ENCODE measurements around the gene CLEC3B. TPM values are rescaled to one million over a fixed set of nuclear protein-coding genes. Genes with fewer than 3 reads are reported as not detected.
A peak's percentile ranks its signal among the peaks of the same experiment; 100 is the strongest.
"Not testable (repeated sequence)": the region's sequence is repeated elsewhere in the genome, so short reads cannot be mapped to it uniquely, and the experiment has no call there.

CLEC3B gene
- total and polyA plus RNA-seq, 2 donors (not counting 1 experiment from before 2014, with no cell fraction given): 0.82 TPM; not detected in 1

GRCh38 chr3:44983484-44983941 is 42.6 kb upstream of the CLEC3B start:
- no peak overlapping the region for H3K4me3 Mint-ChIP-seq
- ChIA-PET CTCF (interaction anchor here (0.8 to 2.3 kb wide), 2 partner anchors 10 to 55 kb away, joined by 3 to 6 read pairs; no protein-coding TSS in a partner anchor), POLR2A (no interaction called here)
- H3K27ac Mint-ChIP-seq: no peak overlapping the region
- DNase-seq (no peak), ATAC-seq (ENCODE audit: low read depth) (no peak)
- H3K27me3 ChIP-seq (replicated peaks in 1 of 4; ENCODE audit: control extremely low read depth in 1 of 4, control insufficient read depth in 3 of 4, insufficient read depth in 4 of 4, low read length in 3 of 4): no peaks in the 10 kb centered on the region
- H3K79me2 ChIP-seq (ENCODE audit: control insufficient read depth, insufficient read depth, low read length): peaks cover 71% of the 10 kb centered on the region
- WGBS (ENCODE audit: insufficient coverage): 80% methylated on average over 1 of the region's 1 CpG
- H3K4me2 ChIP-seq (replicated peaks; ENCODE audit: low read depth, low read length, poor library complexity, severe bottlenecking): no peak overlapping the region
- TF ChIP-seq EZH2 (IDR thresholded peaks at IDR 0.05; ENCODE audit: borderline replicate concordance, insufficient read depth, low read depth, low read length, poor library complexity, severe bottlenecking): no peak
- TF ChIP-seq CTCF (IDR thresholded peaks at IDR 0.05): no peak
- H3K9me3 ChIP-seq (ENCODE audit: control extremely low read depth in 1 of 3, control insufficient read depth in 2 of 3, insufficient read depth in 1 of 3, low read length in 2 of 3): no peaks in the 10 kb centered on the region
- no peak overlapping the region for H3K4me3 ChIP-seq (ENCODE audit: control extremely low read depth in 1 of 5, extremely low read depth in 1 of 5, insufficient read depth in 1 of 5, low read depth in 2 of 5, low read length in 4 of 5)
- H3K27me3 Mint-ChIP-seq: no peaks in the 10 kb centered on the region
- no peaks in the 10 kb centered on the region for H3K9me3 Mint-ChIP-seq (ENCODE audit: insufficient read depth)
- peaks cover 35 to 37% of the 10 kb centered on the region in 2 donors for H3K4me1 ChIP-seq (ENCODE audit: control insufficient read depth in 2 of 2, insufficient read depth in 2 of 2, low read length in 2 of 2)
- intact Hi-C loops (cut with micrococcal nuclease): no loop called here
- no peak overlapping the region for H3K9ac ChIP-seq (ENCODE audit: low read length)
- H3K27ac ChIP-seq (ENCODE audit: low read length in 2 of 2): no peak overlapping the region
- H3K4me1 Mint-ChIP-seq: peaks cover 49% of the 10 kb centered on the region
- no peak overlapping the region for H2AFZ ChIP-seq (ENCODE audit: insufficient read depth, low read depth, low read length, poor library complexity, severe bottlenecking)
- peaks cover 0 to 6% of the 10 kb centered on the region in 2 experiments for H3K36me3 ChIP-seq (replicated peaks in 1 of 2; ENCODE audit: control extremely low read depth in 1 of 2, control insufficient read depth in 1 of 2, extremely low read depth in 1 of 2, insufficient read depth in 2 of 2, low read length in 1 of 2)
- peaks cover 52% of the 10 kb centered on the region for H4K20me1 ChIP-seq (ENCODE audit: control insufficient read depth, insufficient read depth, low read length, poor library complexity, severe bottlenecking)

GRCh38 chr3:44984335-44984734 is 41.8 kb upstream of the CLEC3B start:
- Histone ChIP-seq H3K36me3 (replicated peaks in 1 of 2; ENCODE audit: control extremely low read depth in 1 of 2, control insufficient read depth in 1 of 2, extremely low read depth in 1 of 2, insufficient read depth in 2 of 2, low read length in 1 of 2) (peaks cover 0 to 11% of the 10 kb centered on the region in 2 experiments), H3K4me3 (ENCODE audit: control extremely low read depth in 1 of 5, extremely low read depth in 1 of 5, insufficient read depth in 1 of 5, low read depth in 2 of 5, low read length in 4 of 5) (no peak overlapping the region), H3K9me3 (ENCODE audit: control extremely low read depth in 1 of 3, control insufficient read depth in 2 of 3, insufficient read depth in 1 of 3, low read length in 2 of 3) (no peaks in the 10 kb centered on the region), H3K4me1 (ENCODE audit: control insufficient read depth in 2 of 2, insufficient read depth in 2 of 2, low read length in 2 of 2) (peaks cover 35 to 37% of the 10 kb centered on the region in 2 donors), H3K27me3 (replicated peaks in 1 of 4; ENCODE audit: control extremely low read depth in 1 of 4, control insufficient read depth in 3 of 4, insufficient read depth in 4 of 4, low read length in 3 of 4) (no peaks in the 10 kb centered on the region), H4K20me1 (ENCODE audit: control insufficient read depth, insufficient read depth, low read length, poor library complexity, severe bottlenecking) (peaks cover 61% of the 10 kb centered on the region), H3K27ac (ENCODE audit: low read length in 2 of 2) (no peak overlapping the region), H2AFZ (ENCODE audit: insufficient read depth, low read depth, low read length, poor library complexity, severe bottlenecking) (no peak overlapping the region), H3K79me2 (ENCODE audit: control insufficient read depth, insufficient read depth, low read length) (peaks cover 63% of the 10 kb centered on the region), H3K4me2 (replicated peaks; ENCODE audit: low read depth, low read length, poor library complexity, severe bottlenecking) (no peak overlapping the region), H3K9ac (ENCODE audit: low read length) (no peak overlapping the region)
- TF ChIP-seq EZH2 (IDR thresholded peaks at IDR 0.05; ENCODE audit: borderline replicate concordance, insufficient read depth, low read depth, low read length, poor library complexity, severe bottlenecking) (no peak), CTCF (IDR thresholded peaks at IDR 0.05) (no peak)
- intact Hi-C loops (cut with micrococcal nuclease): no loop called here
- ChIA-PET CTCF (interaction anchor here (2.3 kb wide), 1 partner anchor 9 kb away, joined by 6 read pairs; no protein-coding TSS in a partner anchor), POLR2A (interaction anchor here (2.1 kb wide), 1 partner anchor 8 kb away, joined by 4 read pairs; the partner anchor contains the start of gene EXOSC7)
- 60% methylated on average over 1 of the region's 2 CpGs for WGBS (ENCODE audit: insufficient coverage)
- no peak overlapping the region for H3K27ac Mint-ChIP-seq
- H3K9me3 Mint-ChIP-seq (ENCODE audit: insufficient read depth): no peaks in the 10 kb centered on the region
- no peak for DNase-seq
- no peaks in the 10 kb centered on the region for H3K27me3 Mint-ChIP-seq
- peak; percentile 36 for ATAC-seq (ENCODE audit: low read depth)
- no peak overlapping the region for H3K4me3 Mint-ChIP-seq
- peaks cover 43% of the 10 kb centered on the region for H3K4me1 Mint-ChIP-seq

GRCh38 chr3:44986330-44986729 is 39.8 kb upstream of the CLEC3B start:
- Histone ChIP-seq H3K36me3 (replicated peaks in 1 of 2; ENCODE audit: control extremely low read depth in 1 of 2, control insufficient read depth in 1 of 2, extremely low read depth in 1 of 2, insufficient read depth in 2 of 2, low read length in 1 of 2) (peaks cover 0 to 20% of the 10 kb centered on the region in 2 experiments), H3K4me1 (ENCODE audit: control insufficient read depth in 2 of 2, insufficient read depth in 2 of 2, low read length in 2 of 2) (peaks cover 28 to 32% of the 10 kb centered on the region in 2 donors), H3K79me2 (ENCODE audit: control insufficient read depth, insufficient read depth, low read length) (peaks cover 48% of the 10 kb centered on the region), H4K20me1 (ENCODE audit: control insufficient read depth, insufficient read depth, low read length, poor library complexity, severe bottlenecking) (peaks cover 53% of the 10 kb centered on the region)
- H2AFZ ChIP-seq (ENCODE audit: insufficient read depth, low read depth, low read length, poor library complexity, severe bottlenecking); H3K4me3 ChIP-seq (ENCODE audit: control extremely low read depth in 1 of 5, extremely low read depth in 1 of 5, insufficient read depth in 1 of 5, low read depth in 2 of 5, low read length in 4 of 5); H3K27me3 Mint-ChIP-seq; H3K27ac Mint-ChIP-seq; DNase-seq; H3K4me3 Mint-ChIP-seq; H3K9ac ChIP-seq (ENCODE audit: low read length); H3K9me3 Mint-ChIP-seq (ENCODE audit: insufficient read depth); ATAC-seq (ENCODE audit: low read depth); H3K27me3 ChIP-seq (replicated peaks in 1 of 4; ENCODE audit: control extremely low read depth in 1 of 4, control insufficient read depth in 3 of 4, insufficient read depth in 4 of 4, low read length in 3 of 4); H3K27ac ChIP-seq (ENCODE audit: low read length in 2 of 2); H3K9me3 ChIP-seq (ENCODE audit: control extremely low read depth in 1 of 3, control insufficient read depth in 2 of 3, insufficient read depth in 1 of 3, low read length in 2 of 3); intact Hi-C loops (cut with micrococcal nuclease); H3K4me2 ChIP-seq (replicated peaks; ENCODE audit: low read depth, low read length, poor library complexity, severe bottlenecking): not testable (repeated sequence)
- 98% methylated on average over 13 of the region's 14 CpGs for WGBS (ENCODE audit: insufficient coverage)
- CTCF ChIA-PET: interaction anchor here (1.0 to 1.6 kb wide), 2 partner anchors 9 to 10 kb away, joined by 4 to 8 read pairs; partner anchors contain the start of genes EXOSC7 and ZDHHC3
- POLR2A ChIA-PET: interaction anchor here (2.1 kb wide), 1 partner anchor 10 kb away, joined by 4 read pairs; the partner anchor contains the start of gene EXOSC7
- peaks cover 29% of the 10 kb centered on the region for H3K4me1 Mint-ChIP-seq

All from B cell (primary cell).